ENCODE measurements around the gene SLC12A8.
A peak's percentile ranks its signal among the peaks of the same experiment; 100 is the strongest.

The SLC12A8 gene, protein sequence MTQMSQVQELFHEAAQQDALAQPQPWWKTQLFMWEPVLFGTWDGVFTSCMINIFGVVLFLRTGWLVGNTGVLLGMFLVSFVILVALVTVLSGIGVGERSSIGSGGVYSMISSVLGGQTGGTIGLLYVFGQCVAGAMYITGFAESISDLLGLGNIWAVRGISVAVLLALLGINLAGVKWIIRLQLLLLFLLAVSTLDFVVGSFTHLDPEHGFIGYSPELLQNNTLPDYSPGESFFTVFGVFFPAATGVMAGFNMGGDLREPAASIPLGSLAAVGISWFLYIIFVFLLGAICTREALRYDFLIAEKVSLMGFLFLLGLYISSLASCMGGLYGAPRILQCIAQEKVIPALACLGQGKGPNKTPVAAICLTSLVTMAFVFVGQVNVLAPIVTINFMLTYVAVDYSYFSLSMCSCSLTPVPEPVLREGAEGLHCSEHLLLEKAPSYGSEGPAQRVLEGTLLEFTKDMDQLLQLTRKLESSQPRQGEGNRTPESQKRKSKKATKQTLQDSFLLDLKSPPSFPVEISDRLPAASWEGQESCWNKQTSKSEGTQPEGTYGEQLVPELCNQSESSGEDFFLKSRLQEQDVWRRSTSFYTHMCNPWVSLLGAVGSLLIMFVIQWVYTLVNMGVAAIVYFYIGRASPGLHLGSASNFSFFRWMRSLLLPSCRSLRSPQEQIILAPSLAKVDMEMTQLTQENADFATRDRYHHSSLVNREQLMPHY

DNA sequence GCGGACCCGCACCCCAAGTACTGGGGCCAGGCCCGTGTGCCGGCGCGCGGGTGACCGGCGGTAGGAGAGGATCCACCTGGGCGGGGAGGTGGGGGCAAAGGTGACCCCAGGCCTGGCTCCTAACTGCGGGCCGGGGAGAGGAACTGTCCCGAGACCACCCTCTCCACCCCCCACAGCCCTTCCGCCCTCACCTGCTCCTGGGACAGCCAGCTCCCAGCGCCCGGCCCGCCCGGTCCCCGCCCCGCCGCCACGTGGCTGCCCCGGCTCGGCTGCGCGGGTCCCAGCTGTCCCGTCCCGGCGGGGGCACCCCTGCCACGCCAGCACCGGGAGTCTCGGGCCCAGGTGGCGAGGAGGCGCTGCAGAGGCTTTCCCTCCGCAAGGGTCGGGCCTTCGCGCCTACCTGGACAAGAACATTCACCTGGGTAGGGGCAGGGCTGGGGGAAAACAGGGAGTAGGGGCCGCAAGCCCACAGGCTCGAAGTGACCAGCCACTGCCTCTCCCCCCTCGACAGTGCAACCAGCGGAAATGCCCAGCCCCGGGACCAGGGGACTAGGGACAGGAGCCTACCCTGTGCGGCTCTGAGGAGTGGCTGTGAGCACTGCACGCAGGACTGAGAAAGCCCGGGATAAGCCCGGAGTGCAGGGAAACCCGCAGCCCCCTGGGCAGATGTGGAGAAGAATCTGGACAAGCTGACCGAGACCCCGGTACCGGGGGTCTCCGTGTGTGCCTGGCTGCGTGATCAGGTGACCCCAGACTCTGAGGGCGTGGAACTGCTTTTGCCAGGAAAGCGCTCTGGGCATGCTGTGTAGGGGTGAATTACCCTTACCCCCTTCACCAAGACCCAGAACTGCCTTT lies at the start of gene SLC12A8:
Gene SLC12A8, minus strand, starts transcription at position 240 of the 855 bp plus-strand sequence. CDS start 1,399 bp downstream, outside the sequence.
- peak; percentile 22 for DNase-seq

DNA sequence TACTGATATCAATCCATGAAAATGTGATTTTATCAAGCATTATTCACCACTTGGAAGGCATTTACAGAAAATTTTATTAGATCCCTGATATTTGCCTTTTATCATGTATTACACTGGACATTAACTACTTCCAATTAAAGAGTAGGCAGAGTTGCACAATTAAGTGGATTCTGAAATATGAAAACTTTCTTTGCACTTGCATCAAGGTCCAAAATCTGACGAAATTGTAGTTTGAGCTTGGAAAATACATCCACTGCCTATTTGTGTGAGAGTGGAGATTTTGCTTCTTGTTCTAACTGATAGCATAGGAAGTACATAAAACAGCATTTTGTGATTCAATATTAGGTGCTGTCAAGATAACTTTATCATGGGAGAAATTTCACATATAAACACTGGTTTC lies 49.6 kb upstream of the SLC12A8 start:
- DNase-seq: no peak

DNA sequence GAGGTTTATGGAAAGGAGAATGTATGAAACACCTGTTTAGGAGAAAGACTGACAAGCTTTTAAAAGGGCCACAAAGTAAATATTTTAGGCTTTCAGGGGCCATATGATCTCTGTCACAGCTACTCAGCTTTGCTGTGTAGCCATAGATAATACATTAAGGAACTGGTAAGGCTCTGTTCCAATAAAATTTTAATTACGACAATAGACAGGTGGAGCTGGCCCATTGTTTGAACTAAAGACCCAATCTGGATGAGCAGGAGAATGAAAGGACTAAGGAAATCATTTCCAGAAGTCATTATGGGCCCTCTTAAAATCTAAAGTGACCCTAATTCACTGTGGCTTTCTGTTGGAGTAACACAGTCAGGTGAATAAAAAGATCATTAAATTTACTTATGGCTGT lies 48.5 kb upstream of the SLC12A8 start:
- no peak for DNase-seq

DNA sequence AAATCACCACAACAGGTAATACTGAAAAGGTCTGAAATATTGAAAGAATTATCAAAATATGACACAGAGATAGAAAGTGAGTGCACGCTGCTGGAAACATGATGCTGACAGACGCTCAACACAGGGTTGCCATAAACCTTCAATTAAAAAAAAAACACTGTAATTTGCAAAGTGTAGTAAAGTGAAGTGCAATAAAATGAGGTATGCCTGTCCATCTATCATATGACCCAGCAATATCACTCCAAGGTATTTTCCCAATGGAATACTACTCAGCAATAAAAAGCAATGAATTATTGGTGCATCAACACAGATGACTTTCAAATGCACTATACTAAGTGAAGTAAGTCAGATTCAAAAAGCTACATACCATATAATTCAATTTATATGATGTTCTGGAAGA lies 47.6 kb upstream of the SLC12A8 start:
- DNase-seq: no peak

DNA sequence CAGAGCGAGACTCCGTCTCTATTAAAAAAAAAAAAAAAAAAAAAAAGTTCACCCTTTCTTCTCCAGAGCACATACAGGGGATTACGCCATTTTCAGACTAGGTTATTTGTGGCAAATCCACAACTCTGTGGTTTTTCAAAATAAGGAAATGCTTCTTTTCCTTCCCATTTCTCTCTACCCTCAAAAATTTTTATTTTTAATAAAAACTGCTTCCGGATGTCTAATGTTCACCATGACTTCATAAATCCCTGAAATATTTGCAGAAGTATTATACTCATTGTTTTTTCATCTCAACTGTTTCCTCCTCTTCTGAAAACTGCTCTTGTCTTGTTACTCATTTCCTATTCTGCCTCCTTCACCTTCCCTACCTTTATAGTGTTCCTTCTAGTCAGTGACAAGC lies 45.0 kb upstream of the SLC12A8 start:
- no peak for DNase-seq

DNA sequence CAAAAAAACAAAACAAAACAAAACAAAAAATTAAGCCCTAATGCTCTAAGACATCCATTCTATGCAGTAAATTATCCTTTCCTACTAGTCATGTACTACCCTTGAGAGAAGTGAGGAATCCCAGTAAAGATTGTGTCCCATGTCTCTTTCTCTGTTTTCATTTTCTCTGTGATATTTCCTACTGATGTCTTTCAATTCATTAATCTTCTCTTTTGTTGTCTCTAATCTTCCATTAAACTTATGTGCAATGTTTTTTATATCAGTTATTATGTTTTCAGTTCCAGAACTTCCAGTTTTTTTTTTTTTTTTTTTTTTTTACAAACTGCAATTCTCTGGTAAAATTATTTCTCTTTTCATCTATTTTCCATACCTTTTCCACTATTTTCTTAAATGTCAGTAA lies 44.1 kb upstream of the SLC12A8 start:
- no peak for DNase-seq

DNA sequence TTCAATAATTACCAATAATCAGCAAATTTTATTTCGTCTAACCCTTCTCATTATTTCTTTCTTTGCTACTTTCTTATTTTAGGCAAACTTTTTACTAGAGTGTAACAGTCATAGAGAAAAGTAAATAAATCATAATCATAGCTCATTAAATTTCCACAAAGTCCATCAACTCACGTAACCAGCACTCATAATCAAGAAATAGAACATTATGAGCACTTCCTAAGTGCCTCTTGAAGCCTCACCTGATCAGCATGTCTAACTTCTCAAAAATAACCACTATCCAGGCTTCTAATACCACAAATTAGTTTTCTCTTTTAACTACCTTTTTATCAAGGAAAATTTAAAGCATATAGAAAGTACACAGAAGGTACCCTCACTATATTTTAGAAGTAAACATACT lies 38.4 kb upstream of the SLC12A8 start:
- DNase-seq: no peak

DNA sequence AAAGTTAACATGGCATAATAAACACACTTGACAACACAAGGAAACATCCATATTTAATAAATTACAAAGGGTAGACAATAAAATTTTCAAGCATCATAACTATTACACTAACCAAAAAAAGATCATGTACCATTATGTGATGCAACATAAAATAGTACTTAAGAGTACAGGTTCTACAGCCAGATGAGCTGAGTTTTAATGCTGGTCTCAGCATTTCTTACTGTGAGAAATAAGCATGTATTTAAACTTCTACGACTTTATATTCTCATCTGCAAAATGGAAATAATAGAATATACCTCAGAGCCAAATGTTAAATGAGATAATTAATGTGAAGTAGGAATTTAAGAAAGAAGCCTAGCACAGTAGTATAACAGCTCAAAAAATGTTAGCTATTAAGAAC lies 33.7 kb upstream of the SLC12A8 start:
- DNase-seq: no peak

DNA sequence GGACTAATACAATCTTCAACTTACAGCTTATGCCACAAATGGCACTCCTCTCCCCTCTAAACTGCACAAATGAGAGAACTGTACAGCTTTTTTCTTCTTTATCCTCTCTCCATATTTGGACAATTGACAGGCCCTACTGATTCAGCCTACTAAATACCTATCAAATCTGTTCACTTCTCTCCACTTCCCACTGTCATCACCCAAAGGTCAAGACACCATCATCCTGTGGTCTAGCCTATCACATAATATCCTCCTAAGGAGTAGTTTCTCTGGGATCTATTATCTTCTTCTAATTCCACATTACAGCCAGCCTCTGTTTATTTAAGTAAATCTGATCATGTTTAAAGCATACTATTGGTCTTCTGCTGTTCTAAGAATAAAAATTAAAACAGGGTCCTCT lies 33.0 kb upstream of the SLC12A8 start:
- no peak for DNase-seq

DNA sequence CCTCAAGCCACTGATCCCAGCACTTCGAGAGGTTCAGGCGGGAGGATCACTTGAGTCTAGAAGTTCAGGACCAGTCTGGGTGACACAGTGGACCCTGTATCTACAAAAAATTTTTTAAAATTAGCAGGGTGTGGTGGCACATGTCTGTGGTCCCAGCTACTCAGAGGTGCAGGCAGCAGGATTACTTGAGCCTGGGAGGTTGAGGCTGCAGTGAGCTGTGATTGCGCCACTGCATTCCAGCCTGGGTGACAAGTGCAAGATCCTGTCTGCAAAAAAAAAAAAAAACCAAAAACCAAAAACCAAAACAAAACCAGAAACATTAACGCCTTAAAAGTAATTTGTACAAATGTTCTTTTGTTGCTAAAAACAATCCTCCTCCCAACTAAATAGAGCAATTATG lies 27.9 kb upstream of the SLC12A8 start:
- DNase-seq: no peak

DNA sequence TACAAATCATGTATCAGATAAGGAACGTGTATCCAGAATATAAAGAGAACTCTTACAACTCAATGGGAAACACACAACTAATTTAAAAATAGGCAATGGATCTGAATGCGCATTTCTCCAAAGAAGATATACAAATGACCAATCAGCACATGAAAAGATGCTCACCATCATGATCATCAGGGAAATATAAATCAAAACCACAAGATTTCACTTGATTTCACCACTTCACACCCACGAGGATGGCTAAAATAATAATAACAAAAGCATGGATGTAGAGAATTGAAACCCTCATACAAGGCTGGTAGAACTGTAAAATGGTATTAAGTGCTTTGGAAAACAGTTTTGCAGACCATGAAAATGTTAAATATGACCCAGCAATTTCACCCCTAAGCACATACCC lies 26.7 kb upstream of the SLC12A8 start:
- DNase-seq: no peak

DNA sequence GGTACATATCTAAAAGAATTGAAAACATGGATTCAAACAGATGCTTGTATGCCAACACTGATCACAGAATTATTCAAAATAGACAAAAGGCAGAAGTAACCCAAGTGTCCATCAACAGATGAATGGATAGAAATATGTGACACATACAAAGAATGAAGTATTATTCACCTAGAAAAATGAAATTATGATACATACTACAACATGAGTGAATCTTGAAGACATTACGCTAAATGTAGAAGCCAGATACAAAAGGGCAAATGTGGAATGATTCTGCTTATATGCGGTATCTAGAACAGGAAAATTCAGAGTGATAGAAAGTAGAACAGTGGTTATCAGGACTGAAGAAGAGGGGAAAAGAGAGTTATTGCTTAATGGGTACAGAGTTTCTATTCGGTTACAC lies 26.2 kb upstream of the SLC12A8 start:
- no peak for DNase-seq

DNA sequence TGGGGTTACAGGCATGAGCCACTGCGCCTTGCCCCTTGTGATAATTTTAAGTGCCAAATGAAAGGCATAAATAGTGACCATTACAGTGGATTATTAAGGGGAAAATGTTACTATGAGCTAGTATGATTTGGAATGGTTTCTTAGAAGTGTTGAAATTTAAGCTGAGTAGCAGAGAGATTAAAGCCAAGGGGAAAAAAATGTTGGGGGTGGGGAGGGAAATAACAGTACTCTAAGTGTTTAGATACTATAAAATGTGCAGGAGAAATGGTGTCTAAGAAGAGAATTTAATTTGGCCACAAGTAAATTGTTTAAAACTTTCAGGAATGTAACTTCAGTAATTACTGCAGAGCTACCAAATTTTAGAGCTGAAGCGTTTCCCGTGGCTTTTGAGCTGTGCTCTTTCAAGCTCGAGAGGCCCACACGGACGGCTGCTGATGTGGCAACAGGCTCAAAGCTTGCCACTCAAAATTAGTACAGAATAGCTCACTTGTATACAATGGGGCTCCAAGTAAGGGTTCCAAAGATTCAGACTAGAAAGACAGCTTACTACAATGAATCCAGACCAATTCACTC lies 23.9 kb upstream of the SLC12A8 start:
- DNase-seq: no peak

DNA sequence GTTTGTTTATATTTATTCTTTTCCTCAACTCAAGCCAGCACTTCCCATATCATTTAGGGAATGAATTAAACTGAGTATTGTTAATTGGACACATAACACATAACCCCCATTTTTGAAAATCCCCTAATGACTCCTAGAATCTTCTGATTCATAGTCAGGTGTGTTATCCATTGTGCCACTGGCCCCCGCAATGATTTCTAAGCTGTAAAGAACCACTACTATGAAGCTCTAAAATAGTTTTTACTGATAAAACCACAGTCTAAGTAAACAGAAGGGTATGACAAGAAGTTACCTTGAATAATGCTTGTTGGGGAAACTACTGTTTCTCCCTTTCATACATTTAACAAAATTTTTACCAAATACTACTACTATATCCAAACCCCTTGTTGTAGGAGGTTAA lies 22.3 kb upstream of the SLC12A8 start:
- DNase-seq: no peak

DNA sequence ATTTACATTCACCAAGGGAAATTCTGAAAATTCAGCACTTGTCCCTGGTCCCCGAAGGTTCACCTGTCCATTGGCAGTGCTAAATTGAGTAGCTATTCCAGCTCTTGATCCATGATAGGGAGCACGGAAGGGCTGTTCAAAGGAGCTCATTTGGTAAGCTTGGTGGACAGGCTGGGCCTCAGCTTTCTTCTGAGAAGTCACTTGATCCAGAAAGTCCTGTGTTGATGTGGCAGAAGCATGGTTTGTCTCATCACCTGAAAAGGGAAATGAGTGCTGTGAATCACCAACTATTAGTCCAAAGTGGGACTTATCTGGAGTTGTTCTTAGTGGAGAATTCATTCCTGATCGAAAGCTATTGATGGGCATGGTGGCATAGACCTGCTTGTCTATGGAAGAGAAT lies 19.9 kb upstream of the SLC12A8 start:
- DNase-seq: peak; percentile 17

DNA sequence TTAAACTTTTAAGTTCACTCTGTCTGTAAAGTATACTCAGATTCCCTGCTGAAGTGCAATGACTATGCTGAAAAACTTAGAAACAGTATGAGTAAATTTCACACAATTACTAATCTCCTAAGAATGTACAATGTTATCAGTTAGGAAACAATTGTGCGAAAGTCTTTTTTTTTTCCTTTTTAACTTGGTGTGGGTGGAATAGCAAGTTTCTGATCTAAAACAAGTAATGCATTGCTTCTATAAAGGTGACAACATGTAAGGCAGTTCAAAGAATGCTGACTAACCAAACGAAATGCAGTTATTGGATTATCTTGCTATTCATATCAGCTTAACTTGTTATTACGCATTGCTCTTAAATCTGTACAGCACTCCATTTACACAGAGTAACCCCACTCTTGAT lies 19.3 kb upstream of the SLC12A8 start:
- DNase-seq: no peak

DNA sequence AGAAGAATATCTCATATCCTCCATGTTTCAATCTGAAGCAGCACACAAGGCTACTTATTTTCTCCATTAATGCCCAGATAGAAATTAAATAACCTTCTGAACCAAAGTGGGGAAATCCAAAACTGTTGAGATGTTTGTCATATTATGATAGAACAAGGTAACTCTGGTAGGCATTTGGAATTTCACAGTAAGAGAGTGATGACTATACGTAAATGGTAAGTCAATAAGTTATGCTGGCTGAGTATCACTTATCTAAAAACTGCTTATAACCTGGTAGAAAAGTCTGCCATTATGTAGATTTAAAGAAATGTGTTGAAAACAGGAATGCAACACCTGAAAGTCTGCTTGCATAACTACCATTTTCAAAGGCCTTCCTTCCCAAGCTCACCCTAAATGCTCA lies 17.2 kb upstream of the SLC12A8 start:
- no peak for DNase-seq

DNA sequence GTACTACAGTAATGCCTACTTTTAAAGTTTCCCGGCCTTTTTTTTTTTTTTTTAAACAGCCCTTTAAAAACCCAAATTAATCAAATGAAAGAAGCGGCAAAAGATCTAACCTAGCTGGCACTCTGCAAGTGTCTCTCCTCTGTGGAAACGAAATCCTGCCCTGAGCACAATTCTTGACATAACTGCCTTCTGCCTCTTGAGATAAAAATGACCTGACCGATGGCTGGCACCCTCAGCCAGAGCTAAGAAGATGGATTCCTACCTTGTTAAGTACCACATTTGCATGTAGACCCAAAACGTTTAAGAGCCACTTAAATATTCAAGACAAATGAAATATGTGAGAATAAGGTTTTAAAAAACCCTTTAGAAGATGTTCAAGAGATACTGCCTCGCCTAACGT lies 16.6 kb upstream of the SLC12A8 start:
- no peak for DNase-seq

DNA sequence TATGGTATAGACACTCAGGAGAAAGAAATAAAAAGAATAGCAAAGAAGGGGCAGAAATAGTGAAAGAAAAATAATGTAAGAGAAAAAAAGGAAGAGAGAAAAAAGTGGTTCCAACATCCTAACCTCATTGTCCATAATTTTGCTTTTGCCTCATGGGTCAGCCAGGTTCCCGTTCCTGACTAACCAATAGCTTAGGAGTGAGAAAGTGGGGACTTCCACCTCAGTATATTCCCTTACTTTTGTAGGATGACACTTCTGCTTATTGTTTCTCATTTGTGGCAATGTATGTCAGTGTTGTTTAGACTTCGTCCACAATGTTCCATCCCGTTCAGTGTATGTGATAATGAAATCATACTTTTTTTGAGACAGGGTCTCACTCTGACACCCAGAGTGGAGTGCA lies 9.3 kb upstream of the SLC12A8 start:
- no peak for DNase-seq

DNA sequence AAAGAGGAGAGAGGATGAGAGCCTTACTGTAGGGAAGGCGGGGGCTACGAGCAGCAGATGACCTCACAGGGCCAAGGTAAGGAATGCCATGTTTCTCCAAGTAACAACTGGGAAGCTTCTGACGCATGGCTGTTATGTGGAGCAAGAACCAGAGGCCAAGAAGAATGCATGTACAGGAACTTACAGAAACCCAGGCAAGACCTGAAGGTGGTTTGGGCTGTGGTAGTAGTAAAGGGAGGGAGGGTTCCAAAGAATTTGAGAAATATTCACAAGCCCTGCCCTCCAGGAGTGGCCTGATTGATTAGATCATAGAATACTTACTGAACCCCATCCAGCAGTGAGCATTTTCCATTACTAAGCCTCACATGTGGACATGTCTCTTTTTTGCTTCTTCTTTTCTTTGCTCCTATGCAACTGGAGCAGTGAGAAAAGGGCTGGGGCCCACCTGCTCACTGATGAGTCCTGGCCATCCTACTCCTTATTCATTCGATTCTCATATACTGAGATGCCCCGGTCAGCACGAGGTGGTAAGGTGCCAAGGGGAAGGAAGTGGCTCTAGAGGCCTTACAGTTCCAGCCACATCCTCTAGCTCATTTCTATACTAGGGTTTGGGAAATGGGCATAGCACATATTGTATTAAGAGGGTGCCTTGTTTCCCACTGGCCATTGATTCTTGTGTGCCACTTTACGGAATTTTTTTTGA lies 8.3 kb upstream of the SLC12A8 start:
- no peak for DNase-seq

DNA sequence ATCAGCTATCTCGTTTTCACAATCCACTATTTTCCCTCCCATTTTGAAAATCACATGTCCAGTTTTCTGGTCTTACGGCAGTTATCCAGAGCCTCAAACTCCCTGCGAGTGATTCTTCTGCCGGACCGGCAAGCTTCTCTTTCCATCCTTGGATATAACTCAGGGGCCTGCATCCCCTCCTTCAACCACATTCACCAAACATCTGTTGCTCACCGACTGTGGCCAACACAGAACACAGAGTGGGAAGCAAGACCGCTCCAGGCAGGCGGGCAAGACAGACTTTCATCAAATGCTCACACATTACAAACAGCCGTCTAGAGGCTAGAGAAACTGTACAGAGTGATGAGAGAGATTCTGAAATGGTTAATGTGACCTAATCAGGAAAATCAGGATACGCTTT lies 7.6 kb upstream of the SLC12A8 start:
- DNase-seq: no peak

DNA sequence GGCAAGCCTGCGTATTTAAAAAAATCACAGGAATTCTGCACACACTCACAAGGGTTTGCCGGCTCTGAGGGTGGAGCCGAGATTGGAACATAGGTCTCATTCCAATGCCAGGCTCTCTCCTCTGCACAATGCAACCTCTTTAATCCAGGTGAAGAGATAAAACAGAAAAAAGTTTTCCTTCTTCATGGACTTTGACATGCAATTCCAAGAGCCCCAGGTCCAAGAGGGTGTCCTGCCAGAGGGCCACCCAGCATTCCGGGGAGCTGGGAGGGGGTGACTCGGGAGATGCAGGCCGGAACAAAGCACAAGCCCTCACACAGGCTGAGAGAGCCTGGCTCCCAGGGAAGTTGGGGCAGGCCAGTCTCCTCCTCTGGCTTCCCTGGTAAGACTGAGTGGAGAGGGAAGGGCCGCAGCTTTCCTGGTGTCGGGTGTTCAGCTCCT lies 6.7 kb upstream of the SLC12A8 start:
- no peak for DNase-seq

DNA sequence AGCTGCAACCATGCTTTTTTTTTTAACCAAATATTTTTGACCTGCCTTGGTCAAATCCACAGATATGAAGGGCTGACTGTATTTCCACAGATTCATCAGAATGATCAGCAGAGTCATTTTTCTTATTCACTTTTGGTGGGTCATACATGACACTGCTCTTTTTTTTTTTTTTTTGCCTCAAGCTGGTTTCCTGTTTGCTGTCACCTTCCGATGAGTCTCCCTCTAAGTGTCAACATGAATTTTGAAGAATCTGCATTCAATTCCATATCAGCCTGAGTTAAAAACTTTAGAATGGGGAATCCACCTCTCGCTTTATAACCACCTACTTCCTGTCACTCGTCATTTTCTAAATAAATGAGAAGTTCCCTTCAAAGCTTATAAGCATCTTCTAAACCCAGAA lies 2.2 kb upstream of the SLC12A8 start:
- no peak for DNase-seq
